HFF-Myc (cell line): ENCODE results near the gene MUC7.

Source experiments
- DNase-seq: peaks from one replicate; pipeline ENCODE4 v3.0.0-alpha.2; 2011; ENCODE audit warnings: low read depth; ENCODE audit errors: extremely low read depth
- H3K4me3 ChIP-seq: replicated peaks from 2 replicates; pipeline ENCODE4 v1.5.1; 2011; ENCODE audit warnings: low read depth, mild to moderate bottlenecking, control low read depth, low read length
- CTCF ChIP-seq: IDR thresholded peaks from 2 replicates; pipeline ENCODE4 v1.5.1; 2012; ENCODE audit warnings: mild to moderate bottlenecking, low read depth, low read length, control low read depth; ENCODE audit errors: missing control alignments

The MUC7 gene

GRCh38 chr4:70522626-70523025, 50.6 kb downstream of the MUC7 start:
- no peak for DNase-seq
- no peak overlapping the region for H3K4me3 ChIP-seq
- TF ChIP-seq CTCF, result no peak

- no peak for TF ChIP-seq CTCF
- DNase-seq, result no peak
Observed at GRCh38 chr4:70530997-70531396, 59.0 kb downstream of the MUC7 start.

GRCh38 chr4:70531981-70532380, 60.0 kb downstream of the MUC7 start:
- no peak for DNase-seq

More at GRCh38 chr4:70530997-70531396, 59.0 kb downstream of the MUC7 start:
- H3K4me3 ChIP-seq, result no peak overlapping the region

More at GRCh38 chr4:70531981-70532380, 60.0 kb downstream of the MUC7 start:
- H3K4me3 ChIP-seq, result no peak overlapping the region
- TF ChIP-seq CTCF, result no peak
